Measurements from ENCODE around the gene VAPA. TPM values are rescaled to one million over a fixed set of nuclear protein-coding genes. Genes with fewer than 3 reads are reported as not detected.
A peak's percentile ranks its signal among the peaks of the same experiment; 100 is the strongest.

The VAPA gene
- total RNA-seq, 1 donor from 2014 or later: 182 TPM

GRCh38 chr18:9946831-9947230 lies 33.0 kb downstream of the VAPA start:
- Mint-ChIP-seq H3K4me3 (no peak overlapping the region), H3K27me3 (no peaks in the 10 kb centered on the region), H3K36me3 (ENCODE audit: low read depth) (peaks cover 46% of the 10 kb centered on the region), H3K27ac (no peak overlapping the region), H3K4me1 (peaks cover 2% of the 10 kb centered on the region), H3K9me3 (no peaks in the 10 kb centered on the region)
- intact Hi-C loops (cut with micrococcal nuclease): no loop called here
- DNase-seq: no peak

GRCh38 chr18:9947248-9947647 lies 33.4 kb downstream of the VAPA start:
- Mint-ChIP-seq H3K4me3 (no peak overlapping the region), H3K27me3 (no peaks in the 10 kb centered on the region), H3K36me3 (ENCODE audit: low read depth) (peaks cover 48% of the 10 kb centered on the region), H3K4me1 (peaks cover 4% of the 10 kb centered on the region), H3K9me3 (no peaks in the 10 kb centered on the region), H3K27ac (no peak overlapping the region)
- intact Hi-C loops (cut with micrococcal nuclease): no loop called here
- no peak for DNase-seq

GRCh38 chr18:9949315-9949714 lies 35.5 kb downstream of the VAPA start:
- no peaks in the 10 kb centered on the region for H3K9me3 Mint-ChIP-seq
- H3K27ac Mint-ChIP-seq: no peak overlapping the region
- H3K27me3 Mint-ChIP-seq: no peaks in the 10 kb centered on the region
- no peak for DNase-seq
- no peak overlapping the region for H3K4me3 Mint-ChIP-seq
- H3K4me1 Mint-ChIP-seq: peaks cover 6% of the 10 kb centered on the region
- intact Hi-C loops (cut with micrococcal nuclease): no loop called here
- H3K36me3 Mint-ChIP-seq (ENCODE audit: low read depth): peaks cover 56% of the 10 kb centered on the region

- Mint-ChIP-seq H3K36me3 (ENCODE audit: low read depth) (peaks cover 54% of the 10 kb centered on the region), H3K27me3 (no peaks in the 10 kb centered on the region), H3K4me1 (peaks cover 6% of the 10 kb centered on the region), H3K9me3 (no peaks in the 10 kb centered on the region), H3K27ac (no peak overlapping the region), H3K4me3 (no peak overlapping the region)
- DNase-seq: no peak
- intact Hi-C loops (cut with micrococcal nuclease): loop anchor here (5.0 kb wide), 1 partner anchor 33 kb away; no protein-coding TSS in a partner anchor
Observed at GRCh38 chr18:9949861-9950260, 36.0 kb downstream of the VAPA start.

- Mint-ChIP-seq H3K27me3 (no peaks in the 10 kb centered on the region), H3K4me1 (peaks cover 6% of the 10 kb centered on the region), H3K27ac (no peak overlapping the region), H3K4me3 (no peak overlapping the region), H3K36me3 (ENCODE audit: low read depth) (peaks cover 50% of the 10 kb centered on the region), H3K9me3 (no peaks in the 10 kb centered on the region)
- intact Hi-C loops (cut with micrococcal nuclease): loop anchor here (5.0 kb wide), 1 partner anchor 33 kb away; no protein-coding TSS in a partner anchor
- no peak for DNase-seq
Observed at GRCh38 chr18:9950289-9951016, 36.6 kb downstream of the VAPA start.

GRCh38 chr18:9951022-9951859 lies 37.4 kb downstream of the VAPA start:
- Mint-ChIP-seq H3K9me3 (no peaks in the 10 kb centered on the region), H3K27me3 (no peaks in the 10 kb centered on the region), H3K36me3 (ENCODE audit: low read depth) (peaks cover 47% of the 10 kb centered on the region), H3K4me1 (peaks cover 6% of the 10 kb centered on the region), H3K27ac (peak overlapping the region; percentile 51), H3K4me3 (no peak overlapping the region)
- intact Hi-C loops (cut with micrococcal nuclease): loop anchor here (5.0 kb wide), 1 partner anchor 34 kb away; no protein-coding TSS in a partner anchor
- DNase-seq: peak; percentile 69

- Mint-ChIP-seq H3K4me1 (peaks cover 6% of the 10 kb centered on the region), H3K4me3 (no peak overlapping the region), H3K9me3 (no peaks in the 10 kb centered on the region), H3K27ac (no peak overlapping the region), H3K36me3 (ENCODE audit: low read depth) (peaks cover 40% of the 10 kb centered on the region), H3K27me3 (no peaks in the 10 kb centered on the region)
- no peak for DNase-seq
- intact Hi-C loops (cut with micrococcal nuclease): loop anchor here (5.0 kb wide), 1 partner anchor 36 kb away; no protein-coding TSS in a partner anchor
Observed at GRCh38 chr18:9952633-9953416, 39.0 kb downstream of the VAPA start.

- H3K27ac Mint-ChIP-seq: no peak overlapping the region
Observed at GRCh38 chr18:9958861-9959399, 45.1 kb downstream of the VAPA start.

GRCh38 chr18:9959564-9959963 lies 45.7 kb downstream of the VAPA start:
- intact Hi-C loops (cut with micrococcal nuclease): no loop called here
- peaks cover 5% of the 10 kb centered on the region for H3K27me3 Mint-ChIP-seq
- peaks cover 4% of the 10 kb centered on the region for H3K36me3 Mint-ChIP-seq (ENCODE audit: low read depth)
- DNase-seq: no peak
- H3K4me1 Mint-ChIP-seq: no peaks in the 10 kb centered on the region
- no peaks in the 10 kb centered on the region for H3K9me3 Mint-ChIP-seq
- no peak overlapping the region for H3K27ac Mint-ChIP-seq
- H3K4me3 Mint-ChIP-seq: no peak overlapping the region

More at GRCh38 chr18:9958861-9959399, 45.1 kb downstream of the VAPA start:
- Mint-ChIP-seq H3K4me3 (no peak overlapping the region), H3K9me3 (no peaks in the 10 kb centered on the region), H3K4me1 (no peaks in the 10 kb centered on the region), H3K36me3 (ENCODE audit: low read depth) (peaks cover 7% of the 10 kb centered on the region), H3K27me3 (peaks cover 5% of the 10 kb centered on the region)
- intact Hi-C loops (cut with micrococcal nuclease): no loop called here
- no peak for DNase-seq

GRCh38 chr18:9960258-9960904 lies 46.6 kb downstream of the VAPA start:
- Mint-ChIP-seq H3K4me3 (no peak overlapping the region), H3K27ac (no peak overlapping the region), H3K4me1 (no peaks in the 10 kb centered on the region), H3K27me3 (peaks cover 8% of the 10 kb centered on the region), H3K9me3 (no peaks in the 10 kb centered on the region), H3K36me3 (ENCODE audit: low read depth) (peaks cover 4% of the 10 kb centered on the region)
- intact Hi-C loops (cut with micrococcal nuclease): no loop called here
- DNase-seq: no peak

- no peaks in the 10 kb centered on the region for H3K9me3 Mint-ChIP-seq
- intact Hi-C loops (cut with micrococcal nuclease): no loop called here
- peaks cover 1% of the 10 kb centered on the region for H3K4me1 Mint-ChIP-seq
- peak; percentile 57 for DNase-seq
- peaks cover 8% of the 10 kb centered on the region for H3K27me3 Mint-ChIP-seq
- no peaks in the 10 kb centered on the region for H3K36me3 Mint-ChIP-seq (ENCODE audit: low read depth)
- no peak overlapping the region for H3K27ac Mint-ChIP-seq
- no peak overlapping the region for H3K4me3 Mint-ChIP-seq
Observed at GRCh38 chr18:9961041-9961440, 47.2 kb downstream of the VAPA start.

GRCh38 chr18:9965711-9966624 lies 52.2 kb downstream of the VAPA start:
- no peaks in the 10 kb centered on the region for H3K36me3 Mint-ChIP-seq (ENCODE audit: low read depth)

More at GRCh38 chr18:9965711-9966624, 52.2 kb downstream of the VAPA start:
- Mint-ChIP-seq H3K4me1 (peaks cover 11% of the 10 kb centered on the region), H3K9me3 (no peaks in the 10 kb centered on the region), H3K4me3 (no peak overlapping the region), H3K27ac (no peak overlapping the region), H3K27me3 (peaks cover 37% of the 10 kb centered on the region)
- intact Hi-C loops (cut with micrococcal nuclease): no loop called here
- DNase-seq: no peak
